HEK293 (cell line): ENCODE results near the gene KLHL10.
A peak's percentile ranks its signal among the peaks of the same experiment; 100 is the strongest.

Experiments used
- CTCF ChIA-PET: fragments of 350-600 bp; formaldehyde crosslinking; extraction: SDS; loops from one replicate; lab custom pipeline; 2021; ENCODE audit warnings: antibody characterized with exemption; lab: Yijun Ruan, JAX
- POLR2A ChIA-PET: fragments of 300-600 bp; formaldehyde crosslinking; extraction: SDS; loops from one replicate; lab custom pipeline; 2020; ENCODE audit warnings: antibody characterized with exemption, inconsistent platforms; lab: Yijun Ruan, JAX
- H3K27ac ChIP-seq: fragments of 200-500 bp; sonication (Bioruptor generic); 2 replicates; pipeline ENCODE4 v1.5.1; 2014; ENCODE audit warnings: low read depth, low read length, control low read depth, inconsistent platforms; ENCODE audit errors: extremely low read depth
- H3K36me3 ChIP-seq, 2 experiments: fragments of 200-500 bp in 1 of 2; sonication (Bioruptor generic) in 1 of 2; 1 replicate in 1 of 2; 2 replicates in 1 of 2; pipeline ENCODE4 v1.5.1; 2014 to 2017; ENCODE audit warnings: inconsistent platforms in 2 of 2, low read length in 2 of 2; ENCODE audit not compliant: control insufficient read depth in 2 of 2, insufficient read depth in 1 of 2
- H3K4me1 ChIP-seq: fragments of 200-500 bp; sonication (Bioruptor generic); 2 replicates; pipeline ENCODE4 v1.5.1; 2014; ENCODE audit warnings: mild to moderate bottlenecking, low read length, inconsistent platforms; ENCODE audit not compliant: control insufficient read depth, insufficient read depth
- H3K4me3 ChIP-seq: 2 replicates; pipeline ENCODE4 v1.5.1; 2011; ENCODE audit warnings: low read depth, mild to moderate bottlenecking, control low read depth, low read length, moderate library complexity
- H3K9me3 ChIP-seq: fragments of 200-500 bp; sonication (Bioruptor generic); 2 replicates; pipeline ENCODE4 v1.5.1; 2014; ENCODE audit warnings: low read depth, low read length, inconsistent platforms; ENCODE audit not compliant: control insufficient read depth, insufficient read depth
- GLIS2 ChIP-seq: fragments of 450-650 bp; formaldehyde crosslinking; IDR thresholded peaks from 2 replicates; pipeline ENCODE4 v1.5.1; 2016; ENCODE audit warnings: missing biosample characterization, missing genetic modification characterization
- KLF8 ChIP-seq: fragments of 450-650 bp; formaldehyde crosslinking; IDR thresholded peaks from 2 replicates; pipeline ENCODE4 v1.5.1; 2016; ENCODE audit warnings: missing biosample characterization, missing genetic modification characterization
- MEIS1 ChIP-seq: sonication (generic); formaldehyde crosslinking; IDR thresholded peaks from 2 replicates; pipeline ENCODE4 v1.8.1; 2022; ENCODE audit warnings: missing genetic modification reagents, mild to moderate bottlenecking, borderline replicate concordance
- MYNN ChIP-seq: fragments of 450-650 bp; formaldehyde crosslinking; IDR thresholded peaks from 2 replicates; pipeline ENCODE4 v1.5.1; 2016; ENCODE audit warnings: missing biosample characterization, missing genetic modification characterization, borderline replicate concordance
- PRDM6 ChIP-seq: fragments of 450-650 bp; formaldehyde crosslinking; IDR thresholded peaks from 2 replicates; pipeline ENCODE4 v1.5.1; 2017; ENCODE audit warnings: missing biosample characterization, missing genetic modification characterization
- SCRT1 ChIP-seq: fragments of 450-650 bp; formaldehyde crosslinking; IDR thresholded peaks from 2 replicates; pipeline ENCODE4 v1.5.1; 2016; ENCODE audit warnings: missing biosample characterization, missing genetic modification characterization, borderline replicate concordance
- SCRT2 ChIP-seq: fragments of 450-650 bp; formaldehyde crosslinking; IDR thresholded peaks from 2 replicates; pipeline ENCODE4 v1.5.1; 2016; ENCODE audit warnings: missing biosample characterization, missing genetic modification characterization
- TRIM28 ChIP-seq: IDR thresholded peaks from 2 replicates; pipeline ENCODE4 v1.6.1; 2011; ENCODE audit warnings: low read length, control low read depth, borderline replicate concordance
- ZBTB21 ChIP-seq: fragments of 450-650 bp; formaldehyde crosslinking; IDR thresholded peaks from 2 replicates; pipeline ENCODE4 v1.5.1; 2017; ENCODE audit warnings: missing biosample characterization, missing genetic modification characterization
- ZBTB48 ChIP-seq: fragments of 450-650 bp; formaldehyde crosslinking; IDR thresholded peaks from 2 replicates; pipeline ENCODE4 v1.5.1; 2016; ENCODE audit warnings: missing biosample characterization, missing genetic modification characterization
- ZBTB7A ChIP-seq: fragments of 450-650 bp; formaldehyde crosslinking; IDR thresholded peaks from 2 replicates; pipeline ENCODE4 v1.5.1; 2016; ENCODE audit warnings: low read depth, missing biosample characterization, missing genetic modification characterization
- ZBTB8A ChIP-seq: fragments of 450-650 bp; formaldehyde crosslinking; IDR thresholded peaks from 2 replicates; pipeline ENCODE4 v1.5.1; 2016; ENCODE audit warnings: missing biosample characterization, missing genetic modification characterization
- ZFP69B ChIP-seq: fragments of 450-650 bp; formaldehyde crosslinking; IDR thresholded peaks from 2 replicates; pipeline ENCODE4 v1.5.1; 2016; ENCODE audit warnings: missing biosample characterization, missing genetic modification characterization
- ZNF10 ChIP-seq: fragments of 450-650 bp; formaldehyde crosslinking; IDR thresholded peaks from 2 replicates; pipeline ENCODE4 v1.5.1; 2017; ENCODE audit warnings: missing biosample characterization, missing genetic modification characterization
- ZNF121 ChIP-seq: fragments of 450-650 bp; formaldehyde crosslinking; IDR thresholded peaks from 2 replicates; pipeline ENCODE4 v1.5.1; 2016; ENCODE audit warnings: missing biosample characterization, missing genetic modification characterization
- ZNF211 ChIP-seq: fragments of 450-650 bp; formaldehyde crosslinking; IDR thresholded peaks from 2 replicates; pipeline ENCODE4 v1.5.1; 2016; ENCODE audit warnings: low read depth, missing biosample characterization, missing genetic modification characterization
- ZNF324 ChIP-seq: fragments of 450-650 bp; formaldehyde crosslinking; IDR thresholded peaks from 2 replicates; pipeline ENCODE4 v1.5.1; 2016; ENCODE audit warnings: missing biosample characterization, missing genetic modification characterization
- ZNF335 ChIP-seq: fragments of 450-650 bp; formaldehyde crosslinking; conservative IDR thresholded peaks from 2 replicates; pipeline ENCODE4 v1.5.1; 2016; ENCODE audit warnings: missing biosample characterization, missing genetic modification characterization
- ZNF341 ChIP-seq: fragments of 450-650 bp; formaldehyde crosslinking; IDR thresholded peaks from 2 replicates; pipeline ENCODE4; 2016; ENCODE audit warnings: low read depth, missing biosample characterization, missing genetic modification characterization
- ZNF398 ChIP-seq: fragments of 450-650 bp; formaldehyde crosslinking; IDR thresholded peaks from 2 replicates; pipeline ENCODE4 v1.5.1; 2017; ENCODE audit warnings: missing biosample characterization, missing genetic modification characterization
- ZNF48 ChIP-seq: fragments of 450-650 bp; formaldehyde crosslinking; IDR thresholded peaks from 2 replicates; pipeline ENCODE4 v1.5.1; 2016; ENCODE audit warnings: missing biosample characterization, missing genetic modification characterization
- ZNF501 ChIP-seq: fragments of 450-650 bp; formaldehyde crosslinking; IDR thresholded peaks from 2 replicates; pipeline ENCODE4 v1.5.1; 2016; ENCODE audit warnings: missing biosample characterization, missing genetic modification characterization
- ZNF561 ChIP-seq: fragments of 450-650 bp; IDR thresholded peaks from 2 replicates; pipeline ENCODE4 v1.5.1; 2018; ENCODE audit warnings: missing biosample characterization, missing genetic modification characterization, borderline replicate concordance
- ZNF585B ChIP-seq: fragments of 450-650 bp; formaldehyde crosslinking; IDR thresholded peaks from 2 replicates; pipeline ENCODE4 v1.5.1; 2016; ENCODE audit warnings: missing biosample characterization, missing genetic modification characterization
- ZNF600 ChIP-seq: fragments of 450-650 bp; formaldehyde crosslinking; IDR thresholded peaks from 2 replicates; pipeline ENCODE4 v1.5.1; 2016; ENCODE audit warnings: missing biosample characterization, missing genetic modification characterization
- ZXDB ChIP-seq: fragments of 450-650 bp; formaldehyde crosslinking; IDR thresholded peaks from 2 replicates; pipeline ENCODE4 v1.5.1; 2016; ENCODE audit warnings: missing biosample characterization, missing genetic modification characterization
- TF ChIP-seq, protein P1 (sequence below): fragments of 450-650 bp; formaldehyde crosslinking; IDR thresholded peaks from 2 replicates; pipeline ENCODE4 v1.5.1; 2016; ENCODE audit warnings: missing biosample characterization, missing genetic modification characterization
- TF ChIP-seq, protein P2 (sequence below): fragments of 450-650 bp; formaldehyde crosslinking; IDR thresholded peaks from 2 replicates; pipeline ENCODE4 v1.5.1; 2017; ENCODE audit warnings: missing biosample characterization, missing genetic modification characterization
- TF ChIP-seq, protein P3 (sequence below): sonication (generic); formaldehyde crosslinking; IDR thresholded peaks from 2 replicates; pipeline ENCODE4 v1.8.1; 2022; ENCODE audit warnings: mild to moderate bottlenecking, moderate library complexity, missing genetic modification reagents

The KLHL10 gene

DNA sequence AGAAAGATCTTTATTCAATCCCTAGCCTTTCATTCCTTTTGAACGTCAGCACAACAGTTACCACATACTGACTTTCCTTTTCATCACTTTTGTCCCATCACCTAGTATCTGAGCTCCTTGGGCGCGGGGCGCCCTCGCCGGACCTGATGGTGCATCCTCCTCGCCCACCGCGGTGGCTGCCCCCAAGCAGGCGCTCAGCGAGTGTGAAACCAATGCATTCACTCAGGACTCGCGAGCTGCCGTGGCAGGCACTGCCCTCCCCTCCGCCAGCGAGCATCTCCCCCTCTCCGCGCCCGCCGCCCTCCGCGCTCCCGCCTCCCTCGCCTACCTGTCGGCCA lies 26.8 kb downstream of the KLHL10 start (continued):
- TF ChIP-seq ZNF324 (no peak), ZBTB7A (peak; percentile 60; the same call in 1 of the 2 replicates), ZBTB48 (no peak), ZNF398 (tag by site-specific recombination) (peak; percentile 81), ZNF211 (tag by site-specific recombination) (no peak), PRDM6 (tag by site-specific recombination) (no peak), ZNF48 (no peak), ZNF341 (tag by site-specific recombination) (peak; percentile 32; the same call in 1 of the 2 replicates), ZNF10 (tag by site-specific recombination) (peak; percentile 20; the same call in 1 of the 2 replicates), ZNF335 (tag by site-specific recombination) (peak; percentile 70; the same call in 1 of the 2 replicates), MYNN (tag by site-specific recombination) (no peak), SCRT2 (0 out of 2 replicates have a peak, but pooled peaks have one; percentile 91)
- TF ChIP-seq, protein P1, sequence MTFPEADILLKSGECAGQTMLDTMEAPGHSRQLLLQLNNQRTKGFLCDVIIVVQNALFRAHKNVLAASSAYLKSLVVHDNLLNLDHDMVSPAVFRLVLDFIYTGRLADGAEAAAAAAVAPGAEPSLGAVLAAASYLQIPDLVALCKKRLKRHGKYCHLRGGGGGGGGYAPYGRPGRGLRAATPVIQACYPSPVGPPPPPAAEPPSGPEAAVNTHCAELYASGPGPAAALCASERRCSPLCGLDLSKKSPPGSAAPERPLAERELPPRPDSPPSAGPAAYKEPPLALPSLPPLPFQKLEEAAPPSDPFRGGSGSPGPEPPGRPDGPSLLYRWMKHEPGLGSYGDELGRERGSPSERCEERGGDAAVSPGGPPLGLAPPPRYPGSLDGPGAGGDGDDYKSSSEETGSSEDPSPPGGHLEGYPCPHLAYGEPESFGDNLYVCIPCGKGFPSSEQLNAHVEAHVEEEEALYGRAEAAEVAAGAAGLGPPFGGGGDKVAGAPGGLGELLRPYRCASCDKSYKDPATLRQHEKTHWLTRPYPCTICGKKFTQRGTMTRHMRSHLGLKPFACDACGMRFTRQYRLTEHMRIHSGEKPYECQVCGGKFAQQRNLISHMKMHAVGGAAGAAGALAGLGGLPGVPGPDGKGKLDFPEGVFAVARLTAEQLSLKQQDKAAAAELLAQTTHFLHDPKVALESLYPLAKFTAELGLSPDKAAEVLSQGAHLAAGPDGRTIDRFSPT (tag by site-specific recombination), result peak; percentile 53; the same call in 1 of the 2 replicates
- TF ChIP-seq, protein P2, sequence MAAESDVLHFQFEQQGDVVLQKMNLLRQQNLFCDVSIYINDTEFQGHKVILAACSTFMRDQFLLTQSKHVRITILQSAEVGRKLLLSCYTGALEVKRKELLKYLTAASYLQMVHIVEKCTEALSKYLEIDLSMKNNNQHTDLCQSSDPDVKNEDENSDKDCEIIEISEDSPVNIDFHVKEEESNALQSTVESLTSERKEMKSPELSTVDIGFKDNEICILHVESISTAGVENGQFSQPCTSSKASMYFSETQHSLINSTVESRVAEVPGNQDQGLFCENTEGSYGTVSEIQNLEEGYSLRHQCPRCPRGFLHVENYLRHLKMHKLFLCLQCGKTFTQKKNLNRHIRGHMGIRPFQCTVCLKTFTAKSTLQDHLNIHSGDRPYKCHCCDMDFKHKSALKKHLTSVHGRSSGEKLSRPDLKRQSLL (tag by site-specific recombination), result no peak

- Histone ChIP-seq H3K4me3 (peak within 1 kb of the TSS; percentile 96), H3K27ac (peak within 1 kb of the TSS; percentile 91), H3K36me3 (peaks cover 22 to 31% of the 10 kb centered on the region in 2 experiments), H3K4me1 (peaks cover 21% of the 10 kb centered on the region), H3K9me3 (no peaks in the 10 kb centered on the region)
- CTCF ChIA-PET, result interaction anchor here (0.6 to 1.1 kb wide), 7 partner anchors 21 to 1200 kb away, joined by 3 to 10 read pairs (median 4); partner anchors contain the start of gene KLHL10
- POLR2A ChIA-PET, result interaction anchor here (0.5 to 2.5 kb wide), 25 partner anchors 9 to 558 kb away, joined by 3 to 25 read pairs (median 4); partner anchors contain the start of genes ACLY, CAVIN1, EIF1 and FKBP10
- peak; percentile 61; the same call in 1 of the 2 replicates for TF ChIP-seq ZNF121 (tag by site-specific recombination)
- TF ChIP-seq KLF8 (tag by site-specific recombination), result peak; percentile 38; the same call in 1 of the 2 replicates
- 0 out of 2 replicates have a peak, but pooled peaks have one; percentile 38 for TF ChIP-seq MEIS1 (CRISPR knock-in tag)
- TF ChIP-seq ZNF585B (tag by site-specific recombination), result peak; percentile 8; the same call in 1 of the 2 replicates
- TF ChIP-seq TRIM28, result peak; percentile 45; the same call in 1 of the 2 replicates
- peak; percentile 80; the same call in 1 of the 2 replicates for TF ChIP-seq ZNF600 (tag by site-specific recombination)
- TF ChIP-seq GLIS2, result peak; percentile 97; the same call in 1 of the 2 replicates
- TF ChIP-seq ZFP69B (tag by site-specific recombination), result peak; percentile 54
- TF ChIP-seq, protein P3, sequence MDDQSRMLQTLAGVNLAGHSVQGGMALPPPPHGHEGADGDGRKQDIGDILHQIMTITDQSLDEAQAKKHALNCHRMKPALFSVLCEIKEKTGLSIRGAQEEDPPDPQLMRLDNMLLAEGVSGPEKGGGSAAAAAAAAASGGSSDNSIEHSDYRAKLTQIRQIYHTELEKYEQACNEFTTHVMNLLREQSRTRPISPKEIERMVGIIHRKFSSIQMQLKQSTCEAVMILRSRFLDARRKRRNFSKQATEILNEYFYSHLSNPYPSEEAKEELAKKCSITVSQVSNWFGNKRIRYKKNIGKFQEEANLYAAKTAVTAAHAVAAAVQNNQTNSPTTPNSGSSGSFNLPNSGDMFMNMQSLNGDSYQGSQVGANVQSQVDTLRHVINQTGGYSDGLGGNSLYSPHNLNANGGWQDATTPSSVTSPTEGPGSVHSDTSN (CRISPR knock-in tag), result peak; percentile 83; the same call in 1 of the 2 replicates
- TF ChIP-seq ZBTB8A (tag by site-specific recombination), result 0 out of 2 replicates have a peak, but pooled peaks have one; percentile 20
- peak; percentile 74 for TF ChIP-seq ZXDB (tag by site-specific recombination)
- peak; percentile 81; the same call in 1 of the 2 replicates for TF ChIP-seq SCRT1 (tag by site-specific recombination)
- TF ChIP-seq ZBTB21 (tag by site-specific recombination), result no peak
- TF ChIP-seq ZNF501 (tag by site-specific recombination), result 0 out of 2 replicates have a peak, but pooled peaks have one; percentile 46
- peak; percentile 83; the same call in 1 of the 2 replicates for TF ChIP-seq ZNF561 (tag by site-specific recombination)
These were observed 27.4 kb downstream of the KLHL10 start, which contains the start of gene KLHL11 for GRCh38 chr17:41864836-41865595. KLHL11 (minus strand) TSS chr17:41865423; CDS start chr17:41865370, 53 bp downstream.
